Activated B cell treated with CpG ODN at 0.5 μM for 24 hours (primary cell): ENCODE data around the gene KMT5C. TPM values are rescaled to one million over a fixed set of nuclear protein-coding genes. Genes with fewer than 3 reads are reported as not detected.

Experiments
- ATAC-seq: fragments of 200-7000 bp; cut with Tn5 transposase; one replicate; pipeline ENCODE4 v1.10.0; 2021; ENCODE audit warnings: low read depth, mild to moderate bottlenecking, moderate library complexity
- CTCF ChIA-PET: fragments of 350-600 bp; sonication (Branson Sonifier 250); formaldehyde crosslinking; loops from one replicate; lab custom pipeline; 2021; ENCODE audit warnings: antibody characterized with exemption; lab: Charles Lee
- POLR2A ChIA-PET: fragments of 350-600 bp; sonication (Branson Sonifier 250); formaldehyde crosslinking; loops from one replicate; lab custom pipeline; 2021; ENCODE audit warnings: antibody characterized with exemption; lab: Charles Lee
- DNase-seq: peaks from one replicate; pipeline ENCODE4 v3.0.0; 2022
- H3K27ac Mint-ChIP-seq: one replicate; pipeline ENCODE4 v1.8.0; 2020; ENCODE audit warnings: mixed read lengths
- H3K27me3 Mint-ChIP-seq: one replicate; pipeline ENCODE4 v1.8.0; 2021; ENCODE audit warnings: mixed read lengths
- H3K36me3 Mint-ChIP-seq: one replicate; pipeline ENCODE4 v1.8.0; 2021; ENCODE audit warnings: low read depth, mixed read lengths
- H3K4me1 Mint-ChIP-seq: one replicate; pipeline ENCODE4 v1.8.0; 2021; ENCODE audit warnings: mixed read lengths
- H3K4me3 Mint-ChIP-seq: one replicate; pipeline ENCODE4 v1.8.0; 2020; ENCODE audit warnings: mild to moderate bottlenecking, mixed read lengths
- H3K9me3 Mint-ChIP-seq: one replicate; pipeline ENCODE4 v1.8.0; 2020; ENCODE audit warnings: mixed read lengths
- CTCF ChIP-seq: fragments of 200-600 bp; IDR thresholded peaks from one replicate; pipeline ENCODE4 v1.8.0; 2022; ENCODE audit warnings: antibody characterized with exemption, mild to moderate bottlenecking
- intact Hi-C: fragments of 100-400 bp; cut with micrococcal nuclease; formaldehyde crosslinking; loops from one replicate; pipeline ENCODE4 v1.15.1; 2024
- total RNA-seq: library from RNA; stranded (reverse); gene quantifications from 2 replicates; pipeline ENCODE4 v1.2.3, GENCODE V29; 2022

KMT5C gene
- total RNA-seq, 1 donor from 2014 or later: 8.1 TPM

DNA sequence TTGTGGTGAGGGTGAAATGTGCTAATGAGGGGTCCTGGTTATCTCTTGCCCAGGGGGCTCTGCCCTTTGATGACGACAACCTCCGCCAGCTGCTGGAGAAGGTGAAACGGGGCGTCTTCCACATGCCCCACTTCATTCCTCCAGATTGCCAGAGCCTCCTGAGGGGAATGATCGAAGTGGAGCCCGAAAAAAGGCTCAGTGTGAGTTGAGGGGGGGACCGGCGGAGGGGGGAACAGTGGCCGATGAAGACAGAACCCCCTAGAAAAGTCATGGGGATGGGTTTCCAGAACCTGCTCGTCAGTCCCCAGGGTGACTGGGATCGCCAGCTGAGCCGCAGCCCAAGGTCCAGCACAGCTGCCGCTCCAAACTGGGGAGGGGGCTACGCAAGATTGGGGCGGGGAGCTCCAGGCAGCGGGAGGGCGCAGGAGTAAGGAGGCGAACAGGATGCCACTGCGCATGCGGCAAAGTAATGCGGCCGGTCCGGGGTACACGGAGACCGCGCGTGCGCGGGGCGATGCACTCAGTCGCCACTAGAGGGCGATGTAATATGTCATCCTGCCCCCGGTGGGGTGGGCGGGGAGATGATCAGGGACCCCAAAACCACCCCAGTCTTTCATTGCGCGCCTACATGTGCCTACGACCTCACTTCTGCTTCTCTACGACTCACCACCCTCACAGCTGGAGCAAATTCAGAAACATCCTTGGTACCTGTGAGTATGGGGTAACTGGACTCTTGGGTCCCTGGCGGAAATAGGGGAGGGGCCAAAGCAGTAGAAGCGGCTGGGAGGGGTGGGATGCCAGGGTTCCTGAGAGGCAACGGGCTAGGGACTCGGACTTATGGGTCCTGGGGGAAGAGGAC is 38.0 kb upstream of the KMT5C start:
- TF ChIP-seq CTCF: peak; percentile 90
- ChIA-PET POLR2A (interaction anchor here (0.6 to 2.6 kb wide), 8 partner anchors 19 to 181 kb away, joined by 3 to 26 read pairs (median 6); partner anchors contain the start of genes HSPBP1, KMT5C, PPP6R1 and UBE2S), CTCF (interaction anchor here (0.6 to 3.3 kb wide), 14 partner anchors 10 to 202 kb away, joined by 3 to 15 read pairs (median 4); partner anchors contain the start of genes KMT5C, TMEM150B and TMEM238)
- DNase-seq (peak; percentile 95), ATAC-seq (peak; percentile 91)
- peak overlapping the region; percentile 37 for H3K27ac Mint-ChIP-seq
- H3K4me3 Mint-ChIP-seq: peak overlapping the region; percentile 75
- no peaks in the 10 kb centered on the region for H3K9me3 Mint-ChIP-seq
- no peaks in the 10 kb centered on the region for H3K27me3 Mint-ChIP-seq
- peaks cover 8% of the 10 kb centered on the region for H3K4me1 Mint-ChIP-seq
- no peaks in the 10 kb centered on the region for H3K36me3 Mint-ChIP-seq
- intact Hi-C loops: loop anchor here (1.0 to 5.0 kb wide), 6 partner anchors 25 to 159 kb away; partner anchors contain the start of genes KMT5C, PPP6R1 and RPL28

DNA sequence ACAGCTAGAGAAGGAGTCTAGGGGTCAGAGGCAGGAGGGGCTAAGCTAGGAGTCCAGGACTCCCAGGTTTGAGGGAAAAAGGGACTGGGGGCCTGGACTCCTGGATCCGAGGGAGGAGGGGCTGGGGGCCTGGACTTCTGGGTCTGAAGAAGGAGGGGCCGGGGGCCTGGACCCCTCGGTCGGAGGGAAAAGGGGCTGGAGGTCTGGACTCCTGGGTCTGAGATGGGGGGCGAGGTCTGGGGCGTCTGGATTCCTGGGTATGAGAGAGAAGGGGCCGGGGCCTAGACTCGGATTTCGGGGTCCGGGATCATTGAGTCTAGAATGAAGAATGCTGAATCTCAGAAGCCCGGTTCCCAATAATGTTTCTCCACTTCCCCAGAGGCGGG is 37.4 kb upstream of the KMT5C start:
- TF ChIP-seq CTCF: no peak
- Mint-ChIP-seq H3K36me3 (no peaks in the 10 kb centered on the region), H3K4me1 (peaks cover 8% of the 10 kb centered on the region), H3K9me3 (no peaks in the 10 kb centered on the region), H3K27ac (peak overlapping the region; percentile 37), H3K27me3 (no peaks in the 10 kb centered on the region), H3K4me3 (peak overlapping the region; percentile 75)
- intact Hi-C loops: loop anchor here (1.0 to 5.0 kb wide), 5 partner anchors 37 to 160 kb away; partner anchors contain the start of genes KMT5C, PPP6R1 and RPL28
- ChIA-PET POLR2A (interaction anchor here (0.6 to 2.6 kb wide), 6 partner anchors 19 to 105 kb away, joined by 3 to 26 read pairs (median 8); partner anchors contain the start of genes KMT5C, PPP6R1 and UBE2S), CTCF (interaction anchor here (0.8 to 3.3 kb wide), 10 partner anchors 11 to 202 kb away, joined by 3 to 15 read pairs (median 6); partner anchors contain the start of genes KMT5C, TMEM150B and TMEM238)
- DNase-seq (no peak), ATAC-seq (no peak)

- ChIA-PET POLR2A (interaction anchor here (2.6 kb wide), 2 partner anchors 36 to 104 kb away, joined by 10 to 26 read pairs; partner anchors contain the start of genes KMT5C and UBE2S), CTCF (interaction anchor here (1.3 to 3.3 kb wide), 3 partner anchors 49 to 117 kb away, joined by 4 to 14 read pairs (median 14); partner anchors contain the start of gene TMEM238)
- intact Hi-C loops: loop anchor here (2.0 to 5.0 kb wide), 2 partner anchors 45 to 161 kb away; partner anchors contain the start of gene PPP6R1
- Mint-ChIP-seq H3K36me3 (no peaks in the 10 kb centered on the region), H3K4me3 (no peak overlapping the region), H3K4me1 (peaks cover 8% of the 10 kb centered on the region), H3K9me3 (no peaks in the 10 kb centered on the region), H3K27ac (no peak overlapping the region), H3K27me3 (no peaks in the 10 kb centered on the region)
- ATAC-seq (no peak), DNase-seq (no peak)
- TF ChIP-seq CTCF: no peak
Observed at GRCh38 chr19:55303477-55303876, 36.2 kb upstream of the KMT5C start.

- Mint-ChIP-seq H3K9me3 (no peaks in the 10 kb centered on the region), H3K4me3 (no peak overlapping the region), H3K36me3 (no peaks in the 10 kb centered on the region), H3K27ac (no peak overlapping the region), H3K4me1 (peaks cover 8% of the 10 kb centered on the region), H3K27me3 (no peaks in the 10 kb centered on the region)
- intact Hi-C loops: loop anchor here (5.0 kb wide), 1 partner anchor 162 kb away; no protein-coding TSS in a partner anchor
- DNase-seq: no peak
- no peak for TF ChIP-seq CTCF
- ATAC-seq: no peak
- CTCF ChIA-PET: no interaction called here
- POLR2A ChIA-PET: no interaction called here
Observed at GRCh38 chr19:55304279-55304978, 35.2 kb upstream of the KMT5C start.
